Left ventricle myocardium inferior (tissue), 1 donor: ENCODE measurements around the gene TNFRSF4. TPM values are rescaled to one million over a fixed set of nuclear protein-coding genes. Genes with fewer than 3 reads are reported as not detected.

ENCODE experiments used
- DNase-seq: peaks from one replicate; pipeline ENCODE4 v3.0.0-alpha.2; 2020
- H3K27ac ChIP-seq: fragments of 200-600 bp; replicated peaks from 2 replicates; pipeline ENCODE4 v1.8.0; 2021
- H3K27me3 ChIP-seq: fragments of 200-600 bp; 2 replicates; pipeline ENCODE4 v1.8.0; 2021; ENCODE audit warnings: low read depth
- H3K36me3 ChIP-seq: fragments of 200-600 bp; 2 replicates; pipeline ENCODE4 v1.8.0; 2021
- H3K4me1 ChIP-seq: fragments of 200-600 bp; 2 replicates; pipeline ENCODE4 v1.8.0; 2021
- H3K4me3 ChIP-seq: fragments of 200-600 bp; 2 replicates; pipeline ENCODE4 v1.8.0; 2021; ENCODE audit warnings: mild to moderate bottlenecking, moderate library complexity
- H3K9me3 ChIP-seq: fragments of 200-600 bp; replicated peaks from 2 replicates; pipeline ENCODE4 v1.8.0; 2021
- CTCF ChIP-seq: fragments of 200-600 bp; IDR thresholded peaks from 2 replicates; pipeline ENCODE4 v1.8.0; 2021; ENCODE audit warnings: antibody characterized with exemption, mild to moderate bottlenecking, borderline replicate concordance
- intact Hi-C: fragments of 100-400 bp; cut with micrococcal nuclease; formaldehyde crosslinking; loops from one replicate; pipeline ENCODE4 v1.11.0; 2022
- total RNA-seq: library from RNA; stranded (reverse); fragmentation: NEBNext Ultra II Directional; extraction: Animal tissue kit (Norgen Biotek cat#: 25700); gene quantifications from one replicate; pipeline ENCODE4 v1.2.1, GENCODE V29; 2021
- donor health status: DM: no; HTN: yes; CAD: no; lungs with severe emphysema.

Gene TNFRSF4
- total RNA-seq, 1 donor from 2014 or later, result 2.2 TPM

- intact Hi-C loops, result no loop called here
- H3K27me3 ChIP-seq, result peaks cover 99% of the 10 kb centered on the region
- H3K4me3 ChIP-seq, result no peak overlapping the region
- H3K9me3 ChIP-seq, result no peaks in the 10 kb centered on the region
- DNase-seq, result no peak
- TF ChIP-seq CTCF, result no peak
- no peaks in the 10 kb centered on the region for H3K4me1 ChIP-seq
- H3K36me3 ChIP-seq, result no peaks in the 10 kb centered on the region
- H3K27ac ChIP-seq, result no peak overlapping the region
These were observed 48.5 kb downstream of the TNFRSF4 start for GRCh38 chr1:1165485-1165884.

GRCh38 chr1:1164701-1165451, 49.1 kb downstream of the TNFRSF4 start:
- no peaks in the 10 kb centered on the region for H3K36me3 ChIP-seq
- no peak overlapping the region for H3K4me3 ChIP-seq
- H3K9me3 ChIP-seq, result no peaks in the 10 kb centered on the region
- DNase-seq, result no peak
- TF ChIP-seq CTCF, result no peak
- peaks cover 99% of the 10 kb centered on the region for H3K27me3 ChIP-seq
- no peaks in the 10 kb centered on the region for H3K4me1 ChIP-seq
- H3K27ac ChIP-seq, result no peak overlapping the region
- intact Hi-C loops, result no loop called here

- no peak for TF ChIP-seq CTCF
- no peak for DNase-seq
- H3K4me3 ChIP-seq, result no peak overlapping the region
These were observed 49.6 kb downstream of the TNFRSF4 start for GRCh38 chr1:1164361-1164700.

DNA sequence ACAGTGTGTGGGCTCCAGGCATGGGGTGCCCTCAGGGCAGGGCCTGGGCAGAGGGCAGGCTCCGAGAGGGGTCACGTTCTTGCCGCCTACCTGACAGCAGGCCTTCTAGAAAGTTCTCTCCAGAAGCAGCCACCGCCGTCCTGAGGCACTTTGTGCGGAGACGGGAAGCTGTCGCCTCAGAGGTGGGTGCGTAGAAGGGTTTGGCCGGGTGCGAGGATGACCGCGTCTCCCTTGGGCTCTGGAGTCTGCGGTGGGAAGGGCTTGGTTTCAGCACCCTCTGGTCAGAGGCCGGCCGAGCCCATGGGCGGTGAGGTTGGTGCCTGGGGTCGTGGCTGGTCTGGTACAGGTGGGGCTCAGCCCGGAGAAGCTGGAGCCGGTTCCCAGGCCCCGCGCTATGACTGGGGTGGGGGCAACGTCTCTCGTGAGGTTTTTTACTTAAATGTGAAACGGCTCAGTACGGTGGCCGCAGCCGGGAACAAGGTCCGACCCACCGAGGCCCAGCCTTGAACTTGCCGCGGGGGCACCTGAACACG, 50.3 kb downstream of the TNFRSF4 start:
- TF ChIP-seq CTCF, result no peak
- Histone ChIP-seq H3K9me3 (no peaks in the 10 kb centered on the region), H3K27ac (no peak overlapping the region), H3K4me1 (peaks cover 3% of the 10 kb centered on the region), H3K36me3 (no peaks in the 10 kb centered on the region), H3K27me3 (peaks cover 86% of the 10 kb centered on the region), H3K4me3 (no peak overlapping the region)
- DNase-seq, result no peak
- intact Hi-C loops, result no loop called here

More at GRCh38 chr1:1164361-1164700, 49.6 kb downstream of the TNFRSF4 start:
- Histone ChIP-seq H3K9me3 (no peaks in the 10 kb centered on the region), H3K27ac (no peak overlapping the region), H3K27me3 (peaks cover 93% of the 10 kb centered on the region), H3K36me3 (no peaks in the 10 kb centered on the region), H3K4me1 (no peaks in the 10 kb centered on the region)
- intact Hi-C loops, result no loop called here

DNA sequence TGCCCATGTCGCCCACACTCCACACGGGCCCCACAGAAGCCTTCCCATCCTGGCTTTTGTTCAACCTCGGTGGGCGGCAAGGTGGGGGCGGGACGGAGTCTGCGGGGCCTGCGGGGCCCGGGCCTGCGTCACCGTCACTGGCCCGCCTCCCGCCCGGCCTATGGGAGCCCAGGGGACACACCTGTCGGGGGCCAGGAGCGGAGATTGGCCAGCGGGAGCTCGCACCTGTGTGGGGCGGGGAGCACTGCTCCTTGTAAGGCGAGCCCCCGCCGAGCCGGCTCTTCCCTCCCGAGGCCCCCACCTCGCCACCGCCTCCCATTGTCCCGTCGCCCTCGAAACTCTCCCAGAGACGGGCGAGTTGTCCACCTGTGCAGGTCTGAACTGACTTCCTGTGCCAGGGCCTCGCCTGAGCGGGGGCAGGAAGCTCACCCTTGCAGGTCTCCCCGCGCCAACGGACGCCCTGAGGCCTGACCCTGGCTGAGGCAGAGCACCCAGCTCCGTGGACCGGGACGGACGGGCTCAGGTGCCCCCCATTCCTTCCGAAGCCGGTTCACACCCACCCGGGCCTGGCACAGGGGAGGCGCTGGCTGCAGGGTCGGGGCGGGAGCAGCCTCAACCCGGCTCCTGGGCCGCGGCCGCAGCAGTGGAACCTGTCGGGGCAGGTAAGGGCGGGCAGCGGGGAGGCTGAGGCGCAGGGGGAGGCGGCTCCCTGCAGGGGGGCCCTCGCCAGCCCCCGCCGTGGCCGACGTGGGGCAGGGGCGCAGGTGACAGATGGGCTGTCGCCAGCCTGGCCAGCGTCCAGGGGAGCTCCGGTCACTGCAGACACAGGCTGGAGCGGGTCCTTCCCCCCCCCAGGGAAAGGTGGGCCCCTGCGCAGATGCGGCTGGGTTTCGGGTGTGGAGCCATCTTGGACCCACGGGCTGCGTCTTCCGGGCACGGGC, 51.1 kb downstream of the TNFRSF4 start:
- intact Hi-C loops, result no loop called here
- H3K9me3 ChIP-seq, result no peaks in the 10 kb centered on the region
- no peak overlapping the region for H3K4me3 ChIP-seq
- H3K36me3 ChIP-seq, result no peaks in the 10 kb centered on the region
- no peak for TF ChIP-seq CTCF
- peaks cover 78% of the 10 kb centered on the region for H3K27me3 ChIP-seq
- no peak overlapping the region for H3K27ac ChIP-seq
- H3K4me1 ChIP-seq, result peaks cover 10% of the 10 kb centered on the region
- no peak for DNase-seq
